Nephron (organoid): ENCODE results near the gene BCHE.
A peak's percentile ranks its signal among the peaks of the same experiment; 100 is the strongest.

Experiments used
- H3K27ac Mint-ChIP-seq, 3 experiments: 2 replicates each; pipeline ENCODE4 v1.8.0; 2020; ENCODE audit warnings: mixed read lengths in 3 of 3, mild to moderate bottlenecking in 2 of 3, moderate library complexity in 1 of 3
- H3K27me3 Mint-ChIP-seq: 2 replicates; pipeline ENCODE4 v1.8.0; 2021; ENCODE audit warnings: low read depth, mild to moderate bottlenecking, moderate library complexity, mixed read lengths
- H3K36me3 Mint-ChIP-seq: 2 replicates; pipeline ENCODE4 v1.8.0; 2020; ENCODE audit warnings: low read depth, mixed read lengths
- H3K4me1 Mint-ChIP-seq: 2 replicates; pipeline ENCODE4 v1.8.0; 2020; ENCODE audit warnings: mixed read lengths
- H3K4me3 Mint-ChIP-seq, 3 experiments: 2 replicates each; pipeline ENCODE4 v1.8.0; 2020; ENCODE audit warnings: mild to moderate bottlenecking in 3 of 3, mixed read lengths in 3 of 3, moderate library complexity in 2 of 3
- H3K9me3 Mint-ChIP-seq: 2 replicates; pipeline ENCODE4 v1.8.0; 2020; ENCODE audit warnings: mixed read lengths
- CTCF ChIP-seq, 3 experiments: fragments of 200-600 bp; sonication (generic); IDR thresholded peaks; one replicate each; pipeline ENCODE4 v1.5.0; 2021; ENCODE audit warnings: antibody characterized with exemption in 3 of 3; ENCODE audit not compliant: unreplicated experiment in 3 of 3

BCHE gene

GRCh38 chr3:165837058-165837525, at the start of gene BCHE:
TSS of gene BCHE (minus strand) at chr3:165837423. CDS start at chr3:165831033, 6,390 bp downstream.
- Mint-ChIP-seq H3K4me3 (peak within 1 kb of the TSS; percentile 83 to 94 (median 88)), H3K4me1 (peaks cover 17% of the 10 kb centered on the region), H3K9me3 (no peaks in the 10 kb centered on the region), H3K27me3 (no peaks in the 10 kb centered on the region), H3K27ac (peak within 1 kb of the TSS; percentile 96 to 99 (median 98)), H3K36me3 (no peaks in the 10 kb centered on the region)
- TF ChIP-seq CTCF (IDR thresholded peaks at IDR 0.05; ENCODE audit: unreplicated experiment in 3 of 3), result no peak

GRCh38 chr3:165885558-165886270, 48.5 kb upstream of the BCHE start:
- Mint-ChIP-seq H3K9me3 (no peaks in the 10 kb centered on the region), H3K4me3 (no peak overlapping the region), H3K4me1 (no peaks in the 10 kb centered on the region), H3K36me3 (no peaks in the 10 kb centered on the region), H3K27me3 (no peaks in the 10 kb centered on the region), H3K27ac (no peak overlapping the region)
- TF ChIP-seq CTCF (IDR thresholded peaks at IDR 0.05; ENCODE audit: unreplicated experiment in 3 of 3), result no peak

GRCh38 chr3:165884518-165884917, 47.3 kb upstream of the BCHE start:
- H3K27me3 Mint-ChIP-seq, result no peaks in the 10 kb centered on the region
- no peak overlapping the region for H3K27ac Mint-ChIP-seq
- H3K4me3 Mint-ChIP-seq, result no peak overlapping the region
- no peak for TF ChIP-seq CTCF (IDR thresholded peaks at IDR 0.05; ENCODE audit: unreplicated experiment in 3 of 3)
- no peaks in the 10 kb centered on the region for H3K36me3 Mint-ChIP-seq
- H3K9me3 Mint-ChIP-seq, result no peaks in the 10 kb centered on the region
- H3K4me1 Mint-ChIP-seq, result no peaks in the 10 kb centered on the region

GRCh38 chr3:165883863-165884478, 46.7 kb upstream of the BCHE start:
- Mint-ChIP-seq H3K4me1 (no peaks in the 10 kb centered on the region), H3K4me3 (no peak overlapping the region), H3K27me3 (no peaks in the 10 kb centered on the region), H3K36me3 (no peaks in the 10 kb centered on the region), H3K9me3 (no peaks in the 10 kb centered on the region), H3K27ac (no peak overlapping the region)
- TF ChIP-seq CTCF (IDR thresholded peaks at IDR 0.05; ENCODE audit: unreplicated experiment in 3 of 3), result no peak

GRCh38 chr3:165883117-165883516, 45.9 kb upstream of the BCHE start:
- no peaks in the 10 kb centered on the region for H3K9me3 Mint-ChIP-seq
- H3K36me3 Mint-ChIP-seq, result no peaks in the 10 kb centered on the region
- TF ChIP-seq CTCF (IDR thresholded peaks at IDR 0.05; ENCODE audit: unreplicated experiment in 3 of 3), result no peak
- no peaks in the 10 kb centered on the region for H3K27me3 Mint-ChIP-seq
- no peak overlapping the region for H3K27ac Mint-ChIP-seq
- no peaks in the 10 kb centered on the region for H3K4me1 Mint-ChIP-seq
- H3K4me3 Mint-ChIP-seq, result no peak overlapping the region
